GM12865 (cell line): ENCODE measurements around the gene ADSS1.

Source experiments
- DNase-seq: peaks from one replicate; pipeline ENCODE4 v3.0.0; 2010; ENCODE audit warnings: low read depth
- H3K4me3 ChIP-seq: 2 replicates; pipeline ENCODE4 v1.5.1; 2011; ENCODE audit warnings: mild to moderate bottlenecking, low read depth, low read length, control low read depth
- CTCF ChIP-seq: IDR thresholded peaks from 2 replicates; pipeline ENCODE4 v1.5.1; 2011; ENCODE audit warnings: low read length, control low read depth, low read depth, inconsistent platforms; ENCODE audit not compliant: insufficient read depth; ENCODE audit errors: missing control alignments

The ADSS1 gene

DNA sequence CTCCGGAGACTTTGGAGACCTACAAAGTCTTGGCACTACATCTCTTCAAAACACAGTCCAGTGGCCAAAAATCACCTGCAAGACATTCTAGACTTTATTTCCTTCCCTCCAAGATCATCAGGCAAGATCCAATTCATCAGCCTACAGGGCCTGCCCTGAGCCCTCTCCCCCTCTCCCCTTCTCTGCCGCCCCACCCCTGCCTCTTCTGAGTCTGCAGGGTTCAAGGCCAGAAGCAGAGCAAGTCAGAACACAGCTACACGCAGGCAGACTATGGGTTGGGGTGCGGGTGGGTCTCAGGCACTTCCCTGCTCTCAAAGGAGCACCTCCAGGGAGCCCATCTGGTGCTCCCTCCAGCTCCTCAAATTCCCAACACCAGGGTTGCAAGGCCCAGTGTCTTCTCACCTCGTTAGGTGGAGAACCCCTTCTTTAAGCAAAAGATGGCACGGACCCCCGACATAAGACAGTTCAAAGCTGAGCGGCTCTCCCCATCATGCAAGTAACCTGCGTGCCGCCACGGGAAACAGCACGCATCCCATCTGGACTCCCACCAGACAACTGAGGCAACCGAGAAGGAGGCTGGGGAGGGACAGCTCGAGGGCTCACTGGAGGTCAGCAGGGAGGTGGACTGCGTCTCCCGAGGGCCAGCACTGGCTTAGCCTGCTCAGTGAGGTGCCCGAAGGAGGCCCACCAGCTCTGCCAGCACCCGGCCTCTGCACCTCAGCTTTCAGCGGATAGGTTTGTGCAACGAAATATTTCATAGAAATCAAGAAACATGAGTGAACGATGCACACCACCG is 40.2 kb upstream of the ADSS1 start:
- no peak for DNase-seq
- no peak for TF ChIP-seq CTCF
- no peak overlapping the region for H3K4me3 ChIP-seq

- DNase-seq, result no peak
- H3K4me3 ChIP-seq, result no peak overlapping the region
- TF ChIP-seq CTCF, result no peak
These were observed 39.6 kb upstream of the ADSS1 start for GRCh38 chr14:104684449-104684821.

DNA sequence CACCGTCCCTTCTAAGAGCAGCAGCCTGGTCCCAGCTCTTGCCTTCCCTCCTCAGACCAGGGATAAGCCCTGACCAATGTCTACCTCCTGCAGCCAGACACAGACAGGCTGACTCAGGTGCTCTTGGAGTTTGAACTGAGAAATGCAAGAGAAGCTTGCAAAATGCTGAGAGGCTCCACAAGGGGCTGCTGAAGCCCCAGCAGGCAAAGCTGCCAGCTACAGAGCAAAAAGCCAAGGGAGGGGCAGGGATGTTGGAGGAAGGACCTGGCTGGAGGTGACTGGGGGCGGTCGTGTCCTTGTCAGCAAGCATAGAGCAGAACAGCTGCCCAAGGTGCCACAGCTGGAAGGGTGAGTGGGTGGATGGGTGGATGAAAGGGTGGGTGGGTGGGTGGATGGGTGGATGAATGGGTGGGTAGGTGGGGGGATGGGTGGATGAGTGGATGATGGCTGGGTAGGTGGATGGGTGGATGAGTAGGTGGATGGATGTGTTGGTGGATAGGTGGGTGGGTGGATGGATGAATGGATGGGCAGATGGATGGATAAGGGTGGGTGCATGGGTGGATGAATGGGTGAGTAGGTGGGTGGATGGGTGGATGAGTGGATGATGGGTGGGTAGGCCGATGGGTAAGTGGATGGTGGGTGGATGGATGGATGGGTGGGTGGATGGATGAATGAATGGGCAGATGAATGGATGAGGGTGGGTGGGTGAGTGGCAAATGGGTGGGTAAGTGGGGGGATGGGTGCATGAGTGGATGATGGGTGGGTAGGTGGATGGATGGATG is 38.6 kb upstream of the ADSS1 start:
- DNase-seq, result no peak
- H3K4me3 ChIP-seq, result no peak overlapping the region
- no peak for TF ChIP-seq CTCF

DNA sequence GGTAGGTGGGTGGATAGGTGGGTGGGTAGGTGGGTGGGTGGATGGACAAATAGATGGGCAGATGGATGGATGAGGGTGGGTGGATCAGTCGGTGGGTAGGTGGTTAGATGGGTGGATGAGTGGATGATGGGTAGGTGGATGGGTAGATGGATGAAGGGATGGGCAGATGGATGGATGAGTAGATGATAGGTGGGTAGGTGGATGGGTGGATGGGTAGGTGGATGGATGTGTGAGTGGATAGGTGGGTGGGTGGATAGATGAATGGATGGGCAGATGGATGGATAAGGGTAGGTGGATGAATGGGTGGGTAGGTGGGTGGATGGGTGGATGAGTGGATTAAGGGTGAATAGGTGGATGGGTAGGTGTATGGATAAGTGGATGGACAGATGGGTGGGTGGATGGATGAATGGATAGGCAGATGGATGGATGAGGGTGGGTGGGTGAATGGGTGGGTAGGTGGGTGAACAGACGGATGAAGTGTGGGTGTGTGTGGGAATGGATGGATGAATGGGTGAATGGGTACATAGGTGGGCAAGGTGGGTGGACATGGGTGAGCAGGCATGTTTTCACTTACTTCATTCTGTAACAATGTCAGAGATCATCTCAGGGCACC is 37.9 kb upstream of the ADSS1 start:
- no peak for TF ChIP-seq CTCF
- H3K4me3 ChIP-seq, result no peak overlapping the region
- DNase-seq, result no peak

DNA sequence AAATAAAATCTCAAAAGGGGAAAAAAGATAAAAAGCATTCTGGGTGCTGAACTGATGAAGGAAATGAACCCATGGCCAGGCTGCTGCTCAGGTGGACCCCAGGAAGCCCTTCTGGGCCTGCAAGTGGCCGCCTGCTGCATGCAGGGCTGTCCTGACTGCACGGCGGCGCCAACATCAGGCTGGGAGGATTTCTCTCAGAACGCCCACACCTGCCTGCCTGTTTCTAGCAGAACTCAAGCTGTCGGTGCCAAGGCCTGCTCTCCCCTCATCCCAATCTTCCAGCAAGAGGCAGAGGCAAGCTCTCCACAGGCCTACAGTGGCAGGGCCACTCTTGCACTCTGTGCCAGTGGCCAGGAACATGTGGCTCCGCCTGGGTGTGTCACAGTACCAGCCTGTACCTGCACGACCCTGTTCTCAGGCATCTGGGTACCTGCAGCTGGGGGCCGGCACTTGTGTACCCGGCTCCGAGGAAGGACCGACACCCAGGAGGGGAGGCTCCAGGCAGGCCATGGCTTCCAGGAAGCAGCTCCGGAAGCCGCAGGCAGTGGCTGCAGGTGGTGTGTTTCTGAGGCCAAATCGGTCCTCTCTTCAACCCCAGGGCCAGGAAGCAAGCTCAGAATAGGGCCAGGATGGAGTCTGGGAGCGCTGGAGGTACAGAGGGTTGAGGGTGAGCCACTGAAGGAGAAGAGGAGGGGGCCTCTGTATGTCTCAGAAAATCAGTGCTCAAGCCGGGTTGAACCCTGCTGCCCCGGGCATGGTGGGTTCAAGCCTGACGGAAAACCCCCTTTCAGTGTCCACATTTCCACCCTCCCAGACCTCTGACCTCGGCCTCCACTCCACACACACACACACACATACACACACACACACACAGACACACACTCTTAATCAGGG is 37.2 kb upstream of the ADSS1 start:
- no peak for TF ChIP-seq CTCF
- no peak overlapping the region for H3K4me3 ChIP-seq
- no peak for DNase-seq
